ENCODE results near the gene RCAN1.

RCAN1 gene

GRCh38 chr21:34548781-34549376, 66.0 kb downstream of the RCAN1 start:
- Histone ChIP-seq H3K9me3 (ENCODE audit: insufficient read depth, low read length) (no peaks in the 10 kb centered on the region), H3K4me3 (ENCODE audit: low read length) (no peak overlapping the region), H4K20me1 (ENCODE audit: insufficient read depth, low read length) (no peaks in the 10 kb centered on the region), H3K4me1 (ENCODE audit: low read length) (peaks cover 28% of the 10 kb centered on the region), H3K27me3 (ENCODE audit: low read depth, low read length) (no peaks in the 10 kb centered on the region), H3K79me2 (ENCODE audit: low read length) (no peaks in the 10 kb centered on the region), H3K9ac (ENCODE audit: low read length) (no peak overlapping the region), H3K36me3 (replicated peaks; ENCODE audit: low read depth, low read length) (peaks cover 2% of the 10 kb centered on the region), H3K4me2 (ENCODE audit: low read length) (no peak overlapping the region), H2AFZ (ENCODE audit: low read depth, low read length) (no peak overlapping the region), H3K27ac (ENCODE audit: low read length) (no peak overlapping the region)
- TF ChIP-seq CTCF (IDR thresholded peaks at IDR 0.05; ENCODE audit: low read depth, low read length) (no peak), EZH2phosphoT487 (IDR thresholded peaks at IDR 0.05; ENCODE audit: low read depth) (no peak)

- H3K27me3 ChIP-seq (ENCODE audit: low read depth, low read length): no peaks in the 10 kb centered on the region
- no peak for TF ChIP-seq EZH2phosphoT487 (IDR thresholded peaks at IDR 0.05; ENCODE audit: low read depth)
- no peak for TF ChIP-seq CTCF (IDR thresholded peaks at IDR 0.05; ENCODE audit: low read depth, low read length)
- no peaks in the 10 kb centered on the region for H4K20me1 ChIP-seq (ENCODE audit: insufficient read depth, low read length)
- no peaks in the 10 kb centered on the region for H3K9me3 ChIP-seq (ENCODE audit: insufficient read depth, low read length)
- H3K4me3 ChIP-seq (ENCODE audit: low read length): no peak overlapping the region
- H2AFZ ChIP-seq (ENCODE audit: low read depth, low read length): no peak overlapping the region
- peaks cover 28% of the 10 kb centered on the region for H3K4me1 ChIP-seq (ENCODE audit: low read length)
- H3K79me2 ChIP-seq (ENCODE audit: low read length): no peaks in the 10 kb centered on the region
- no peak overlapping the region for H3K9ac ChIP-seq (ENCODE audit: low read length)
- H3K36me3 ChIP-seq (replicated peaks; ENCODE audit: low read depth, low read length): peaks cover 2% of the 10 kb centered on the region
- peak overlapping the region; percentile 65 for H3K4me2 ChIP-seq (ENCODE audit: low read length)
- H3K27ac ChIP-seq (ENCODE audit: low read length): no peak overlapping the region
Observed at GRCh38 chr21:34546542-34546941, 68.4 kb downstream of the RCAN1 start.

GRCh38 chr21:34545079-34545884, 69.6 kb downstream of the RCAN1 start:
- Histone ChIP-seq H3K9ac (ENCODE audit: low read length) (peak overlapping the region; percentile 60), H3K36me3 (replicated peaks; ENCODE audit: low read depth, low read length) (peaks cover 2% of the 10 kb centered on the region), H3K9me3 (ENCODE audit: insufficient read depth, low read length) (no peaks in the 10 kb centered on the region), H3K4me3 (ENCODE audit: low read length) (peak overlapping the region; percentile 71), H3K79me2 (ENCODE audit: low read length) (no peaks in the 10 kb centered on the region), H3K4me2 (ENCODE audit: low read length) (peak overlapping the region; percentile 99), H3K27me3 (ENCODE audit: low read depth, low read length) (no peaks in the 10 kb centered on the region), H2AFZ (ENCODE audit: low read depth, low read length) (peak overlapping the region; percentile 89), H4K20me1 (ENCODE audit: insufficient read depth, low read length) (no peaks in the 10 kb centered on the region), H3K4me1 (ENCODE audit: low read length) (peaks cover 28% of the 10 kb centered on the region), H3K27ac (ENCODE audit: low read length) (peak overlapping the region; percentile 70)
- TF ChIP-seq EZH2phosphoT487 (IDR thresholded peaks at IDR 0.05; ENCODE audit: low read depth): no peak
- no peak for TF ChIP-seq CTCF (IDR thresholded peaks at IDR 0.05; ENCODE audit: low read depth, low read length)

GRCh38 chr21:34544032-34544496, 70.8 kb downstream of the RCAN1 start:
- Histone ChIP-seq H3K4me1 (ENCODE audit: low read length) (peaks cover 28% of the 10 kb centered on the region), H3K4me3 (ENCODE audit: low read length) (no peak overlapping the region), H2AFZ (ENCODE audit: low read depth, low read length) (no peak overlapping the region), H3K4me2 (ENCODE audit: low read length) (no peak overlapping the region), H4K20me1 (ENCODE audit: insufficient read depth, low read length) (no peaks in the 10 kb centered on the region), H3K27me3 (ENCODE audit: low read depth, low read length) (no peaks in the 10 kb centered on the region), H3K27ac (ENCODE audit: low read length) (no peak overlapping the region), H3K36me3 (replicated peaks; ENCODE audit: low read depth, low read length) (peaks cover 2% of the 10 kb centered on the region), H3K79me2 (ENCODE audit: low read length) (no peaks in the 10 kb centered on the region), H3K9me3 (ENCODE audit: insufficient read depth, low read length) (no peaks in the 10 kb centered on the region), H3K9ac (ENCODE audit: low read length) (no peak overlapping the region)
- TF ChIP-seq EZH2phosphoT487 (IDR thresholded peaks at IDR 0.05; ENCODE audit: low read depth) (no peak), CTCF (IDR thresholded peaks at IDR 0.05; ENCODE audit: low read depth, low read length) (peak; percentile 19)

All from OCI-LY3 (cell line).